Endothelial cell of umbilical vein (primary cell): Measurements from ENCODE around the gene KRTAP4-3.

Experiments
- CTCF ChIP-seq, 2 donors: IDR thresholded peaks; 1 replicate in 1 of 2; 2 replicates in 1 of 2; pipeline ENCODE4 v1.5.1; 2011; ENCODE audit warnings: low read length in 2 of 2, mild to moderate bottlenecking in 2 of 2, moderate library complexity in 2 of 2, control low read depth in 1 of 2, inconsistent platforms in 1 of 2, low read depth in 1 of 2; ENCODE audit not compliant: insufficient read depth in 1 of 2; ENCODE audit errors: extremely low read depth in 1 of 2
- EZH2 ChIP-seq: IDR thresholded peaks from 2 replicates; pipeline ENCODE4 v1.6.1; 2012; ENCODE audit warnings: borderline replicate concordance, low read depth, mild to moderate bottlenecking, moderate library complexity, low read length, inconsistent platforms; ENCODE audit not compliant: severe bottlenecking
- GATA2 ChIP-seq: IDR thresholded peaks from 2 replicates; pipeline ENCODE4 v1.7.0; 2011; ENCODE audit warnings: low read depth, mild to moderate bottlenecking, moderate library complexity, mixed read lengths, low read length; ENCODE audit not compliant: insufficient read length, insufficient read depth
- MAX ChIP-seq: IDR thresholded peaks from 2 replicates; pipeline ENCODE4 v1.6.1; 2011; ENCODE audit not compliant: insufficient read depth, insufficient read length
- POLR2A ChIP-seq: IDR thresholded peaks from 2 replicates; pipeline ENCODE4 v1.6.1; 2012; ENCODE audit warnings: low read depth, mild to moderate bottlenecking, control low read depth, low read length

- TF ChIP-seq CTCF (IDR thresholded peaks at IDR 0.05; ENCODE audit: extremely low read depth in 1 of 2, insufficient read depth in 1 of 2, low read depth in 1 of 2, low read length in 2 of 2) (no peak), MAX (no peak), GATA2 (no peak), EZH2 (no peak), POLR2A (no peak)
Observed at GRCh38 chr17:41147531-41148204, 20.4 kb downstream of the KRTAP4-3 start.
